ENCODE measurements around the gene ZNF230. TPM values are rescaled to one million over a fixed set of nuclear protein-coding genes. Genes with fewer than 3 reads are reported as not detected.

ZNF230 gene
- total and polyA plus RNA-seq, 2 donors (not counting 3 experiments of a cell fraction or from before 2014, with no cell fraction given) = 1.4 to 2.9 TPM

GRCh38 chr19:43956827-43957226 is 45.9 kb upstream of the ZNF230 start:
- H3K27me3 ChIP-seq (ENCODE audit: control insufficient read depth in 2 of 2, insufficient read depth in 2 of 2, low read length in 2 of 2) = no peaks in the 10 kb centered on the region
- no TSS peak for BruUV-seq (replicated peaks)
- no peaks in the 10 kb centered on the region for H3K36me3 ChIP-seq (ENCODE audit: control insufficient read depth in 2 of 2, extremely low read depth in 1 of 2, insufficient read depth in 2 of 2, low read length in 2 of 2)
- ChIA-PET POLR2A (no interaction called here), CTCF (no interaction called here)
- no peaks in the 10 kb centered on the region for H3K9me3 ChIP-seq (replicated peaks; ENCODE audit: control insufficient read depth, insufficient read depth, low read length)
- H4K20me1 ChIP-seq (replicated peaks; ENCODE audit: control insufficient read depth, extremely low read depth, insufficient read depth, low read length) = no peaks in the 10 kb centered on the region
- no peak for FAIRE-seq
- no peak for TF ChIP-seq POLR2AphosphoS5 (IDR thresholded peaks at IDR 0.05; ENCODE audit: insufficient read depth, low read depth, low read length)
- TF ChIP-seq EZH2 (IDR thresholded peaks at IDR 0.05; ENCODE audit: borderline replicate concordance, low read depth, low read length, severe bottlenecking) = no peak
- no peak for TF ChIP-seq CTCF (IDR thresholded peaks at IDR 0.05; ENCODE audit: extremely low read depth in 1 of 2, insufficient read depth in 1 of 2, low read depth in 1 of 2, low read length in 2 of 2)
- TF ChIP-seq FOS (IDR thresholded peaks at IDR 0.05; ENCODE audit: borderline replicate concordance, insufficient read depth, low read length) = no peak
- no peak for TF ChIP-seq MYC (IDR thresholded peaks at IDR 0.05; ENCODE audit: low read depth, low read length)
- no peak for TF ChIP-seq GATA2 (IDR thresholded peaks at IDR 0.05; ENCODE audit: insufficient read depth, insufficient read length, low read depth, low read length)
- TF ChIP-seq MAX (IDR thresholded peaks at IDR 0.05; ENCODE audit: insufficient read depth, insufficient read length) = no peak
- no peak for TF ChIP-seq POLR2A (IDR thresholded peaks at IDR 0.05; ENCODE audit: low read depth, low read length)
- TF ChIP-seq JUN (IDR thresholded peaks at IDR 0.05; ENCODE audit: borderline replicate concordance, insufficient read depth, insufficient read length, low read depth) = no peak
- no peaks in the 10 kb centered on the region for H3K9me1 ChIP-seq (replicated peaks; ENCODE audit: control insufficient read depth, extremely low read depth, insufficient read depth, low read length)
- H3K79me2 ChIP-seq (ENCODE audit: control insufficient read depth, insufficient read depth, low read length) = no peaks in the 10 kb centered on the region
- H3K27ac ChIP-seq (ENCODE audit: insufficient read depth, low read depth, low read length) = no peak overlapping the region
- no peak for DNase-seq (ENCODE audit: low read depth, low spot score)
- H3K4me1 ChIP-seq (ENCODE audit: control insufficient read depth, extremely low read depth, insufficient read depth, low read length) = no peaks in the 10 kb centered on the region
- intact Hi-C loops (cut with micrococcal nuclease) = no loop called here
- no peak overlapping the region for H3K9ac ChIP-seq (replicated peaks; ENCODE audit: extremely low read depth, insufficient read depth, low read length)
- H2AFZ ChIP-seq (ENCODE audit: low read depth, low read length) = no peak overlapping the region
- no peak overlapping the region for H3K4me2 ChIP-seq (ENCODE audit: insufficient read depth, low read length)
- dilution Hi-C loops (cut with MboI; ENCODE audit: extremely low pct_ligation_motif_present, low sequenced_read_pairs) = no loop called here
- H3K4me3 ChIP-seq (replicated peaks in 1 of 3; ENCODE audit: insufficient read depth in 1 of 3, low read depth in 1 of 3, low read length in 3 of 3) = no peak overlapping the region

All from endothelial cell of umbilical vein (primary cell).